ENCODE data around the gene ABCC5.

GRCh38 chr3:184029443-184029842, 11.8 kb upstream of the ABCC5 start:
- TF ChIP-seq CTCF (IDR thresholded peaks at IDR 0.05; ENCODE audit: low read length), result no peak
- TF ChIP-seq EZH2 (optimal IDR thresholded peaks at IDR 0.05; ENCODE audit: low read depth, low read length), result no peak

Data from MM.1S (cell line).